Measurements from ENCODE around the gene IRS2.
A peak's percentile ranks its signal among the peaks of the same experiment; 100 is the strongest.
"Not testable (repeated sequence)": the region's sequence is repeated elsewhere in the genome, so short reads cannot be mapped to it uniquely, and the experiment has no call there.

Gene IRS2

GRCh38 chr13:109786457-109787134, at the start of gene IRS2:
Gene IRS2 (minus strand): TSS chr13:109786583. CDS start chr13:109786053, 530 bp downstream.
- peak; percentile 23 for DNase-seq

- no peak for DNase-seq
These were observed 48.8 kb upstream of the IRS2 start for GRCh38 chr13:109834973-109835720.

GRCh38 chr13:109833940-109834339, 47.6 kb upstream of the IRS2 start:
- DNase-seq, result no peak

- no peak for DNase-seq
These were observed 46.7 kb upstream of the IRS2 start for GRCh38 chr13:109833071-109833470.

- DNase-seq, result not testable (repeated sequence)
These were observed 42.4 kb upstream of the IRS2 start for GRCh38 chr13:109828591-109829316.

- not testable (repeated sequence) for DNase-seq
These were observed 36.8 kb upstream of the IRS2 start for GRCh38 chr13:109823201-109823600.

- DNase-seq, result no peak
These were observed 34.7 kb upstream of the IRS2 start for GRCh38 chr13:109821103-109821502.

GRCh38 chr13:109819874-109820273, 33.5 kb upstream of the IRS2 start:
- no peak for DNase-seq

GRCh38 chr13:109818886-109819285, 32.5 kb upstream of the IRS2 start:
- no peak for DNase-seq

- DNase-seq, result no peak
These were observed 31.5 kb upstream of the IRS2 start for GRCh38 chr13:109817591-109818535.

GRCh38 chr13:109816808-109817203, 30.4 kb upstream of the IRS2 start:
- DNase-seq, result no peak

- no peak for DNase-seq
These were observed 29.9 kb upstream of the IRS2 start for GRCh38 chr13:109816112-109816807.

- no peak for DNase-seq
These were observed 29.3 kb upstream of the IRS2 start for GRCh38 chr13:109815651-109816050.

GRCh38 chr13:109813663-109814062, 27.3 kb upstream of the IRS2 start:
- DNase-seq, result no peak

- DNase-seq, result no peak
These were observed 26.0 kb upstream of the IRS2 start for GRCh38 chr13:109812382-109812781.

GRCh38 chr13:109810761-109811510, 24.6 kb upstream of the IRS2 start:
- DNase-seq, result no peak

GRCh38 chr13:109809216-109809932, 23.0 kb upstream of the IRS2 start:
- DNase-seq, result no peak

GRCh38 chr13:109807345-109807744, 21.0 kb upstream of the IRS2 start:
- DNase-seq, result no peak

- DNase-seq, result no peak
These were observed 18.3 kb upstream of the IRS2 start for GRCh38 chr13:109804654-109805053.

- DNase-seq, result no peak
These were observed 17.4 kb upstream of the IRS2 start for GRCh38 chr13:109803825-109804224.

GRCh38 chr13:109802936-109803335, 16.6 kb upstream of the IRS2 start:
- no peak for DNase-seq
